Measurements from ENCODE around the gene PATJ.

The PATJ gene

GRCh38 chr1:62210960-62211359 is 468.7 kb downstream of the PATJ start:
- no peaks in the 10 kb centered on the region for H4K20me1 ChIP-seq (ENCODE audit: insufficient read depth, low read length)
- DNase-seq (no peak), ATAC-seq (ENCODE audit: insufficient read depth, low read depth) (no peak)
- H3K4me2 ChIP-seq (ENCODE audit: insufficient read depth, low read length), result no peak overlapping the region
- no peak overlapping the region for H2AFZ ChIP-seq (ENCODE audit: low read depth, low read length)
- H3K9ac ChIP-seq (ENCODE audit: low read depth, low read length), result no peak overlapping the region
- no peaks in the 10 kb centered on the region for H3K36me3 ChIP-seq (ENCODE audit: insufficient read depth, low read length)
- H3K27ac ChIP-seq (ENCODE audit: low read length), result no peak overlapping the region
- no peaks in the 10 kb centered on the region for H3K27me3 ChIP-seq (ENCODE audit: insufficient read depth, low read length, poor library complexity)
- no peaks in the 10 kb centered on the region for H3K9me3 ChIP-seq (ENCODE audit: insufficient read depth, low read length, severe bottlenecking)
- TF ChIP-seq CTCF (IDR thresholded peaks at IDR 0.05; ENCODE audit: borderline replicate concordance, extremely low read depth, low read length, poor library complexity, severe bottlenecking) (no peak), EZH2 (IDR thresholded peaks at IDR 0.05; ENCODE audit: borderline replicate concordance, low read depth, low read length, severe bottlenecking) (no peak)
- no peaks in the 10 kb centered on the region for H3K4me1 ChIP-seq (ENCODE audit: insufficient read depth, low read length)
- H3K79me2 ChIP-seq (ENCODE audit: insufficient read depth, low read length), result no peaks in the 10 kb centered on the region
- no peak overlapping the region for H3K4me3 ChIP-seq (ENCODE audit: low read depth in 1 of 2, low read length in 2 of 2)

GRCh38 chr1:62212411-62212810 is 470.1 kb downstream of the PATJ start:
- Histone ChIP-seq H3K9ac (ENCODE audit: low read depth, low read length) (no peak overlapping the region), H2AFZ (ENCODE audit: low read depth, low read length) (no peak overlapping the region), H3K27ac (ENCODE audit: low read length) (no peak overlapping the region), H3K4me2 (ENCODE audit: insufficient read depth, low read length) (no peak overlapping the region), H3K4me3 (ENCODE audit: low read depth in 1 of 2, low read length in 2 of 2) (no peak overlapping the region), H4K20me1 (ENCODE audit: insufficient read depth, low read length) (no peaks in the 10 kb centered on the region), H3K9me3 (ENCODE audit: insufficient read depth, low read length, severe bottlenecking) (no peaks in the 10 kb centered on the region), H3K79me2 (ENCODE audit: insufficient read depth, low read length) (no peaks in the 10 kb centered on the region), H3K4me1 (ENCODE audit: insufficient read depth, low read length) (no peaks in the 10 kb centered on the region), H3K27me3 (ENCODE audit: insufficient read depth, low read length, poor library complexity) (no peaks in the 10 kb centered on the region), H3K36me3 (ENCODE audit: insufficient read depth, low read length) (no peaks in the 10 kb centered on the region)
- no peak for DNase-seq
- TF ChIP-seq CTCF (IDR thresholded peaks at IDR 0.05; ENCODE audit: borderline replicate concordance, extremely low read depth, low read length, poor library complexity, severe bottlenecking) (no peak), EZH2 (IDR thresholded peaks at IDR 0.05; ENCODE audit: borderline replicate concordance, low read depth, low read length, severe bottlenecking) (no peak)
- ATAC-seq (ENCODE audit: insufficient read depth, low read depth), result no peak

- no peaks in the 10 kb centered on the region for H3K4me1 ChIP-seq (ENCODE audit: insufficient read depth, low read length)
- no peak for ATAC-seq (ENCODE audit: insufficient read depth, low read depth)
- TF ChIP-seq CTCF (IDR thresholded peaks at IDR 0.05; ENCODE audit: borderline replicate concordance, extremely low read depth, low read length, poor library complexity, severe bottlenecking), result no peak
- TF ChIP-seq EZH2 (IDR thresholded peaks at IDR 0.05; ENCODE audit: borderline replicate concordance, low read depth, low read length, severe bottlenecking), result no peak
- H3K36me3 ChIP-seq (ENCODE audit: insufficient read depth, low read length), result no peaks in the 10 kb centered on the region
- H3K9me3 ChIP-seq (ENCODE audit: insufficient read depth, low read length, severe bottlenecking), result no peaks in the 10 kb centered on the region
- H3K4me3 ChIP-seq (ENCODE audit: low read depth in 1 of 2, low read length in 2 of 2), result no peak overlapping the region
- H3K27me3 ChIP-seq (ENCODE audit: insufficient read depth, low read length, poor library complexity), result no peaks in the 10 kb centered on the region
- no peak for DNase-seq
- no peak overlapping the region for H2AFZ ChIP-seq (ENCODE audit: low read depth, low read length)
- no peak overlapping the region for H3K4me2 ChIP-seq (ENCODE audit: insufficient read depth, low read length)
- H4K20me1 ChIP-seq (ENCODE audit: insufficient read depth, low read length), result no peaks in the 10 kb centered on the region
- no peaks in the 10 kb centered on the region for H3K79me2 ChIP-seq (ENCODE audit: insufficient read depth, low read length)
- no peak overlapping the region for H3K27ac ChIP-seq (ENCODE audit: low read length)
- no peak overlapping the region for H3K9ac ChIP-seq (ENCODE audit: low read depth, low read length)
These were observed 471.0 kb downstream of the PATJ start for GRCh38 chr1:62213075-62213914.

Measured in DND-41 (cell line).